BE2C (cell line): ENCODE results near the gene PPIF.

Experiments used
- DNase-seq: peaks from one replicate; pipeline ENCODE4 v3.0.0-alpha.2; 2020
- H3K27me3 ChIP-seq: fragments of 250-450 bp; sonication (Bioruptor Pico); 2 replicates; pipeline ENCODE4 v1.5.1; 2020; ENCODE audit warnings: mild to moderate bottlenecking
- H3K36me3 ChIP-seq: fragments of 250-450 bp; sonication (Bioruptor Pico); 2 replicates; pipeline ENCODE4 v1.5.1; 2020; ENCODE audit warnings: mild to moderate bottlenecking
- H3K4me1 ChIP-seq: fragments of 250-450 bp; sonication (Bioruptor Pico); 2 replicates; pipeline ENCODE4 v1.5.1; 2020
- H3K4me3 ChIP-seq: 2 replicates; pipeline ENCODE4 v1.5.1; 2011; ENCODE audit warnings: low read depth, low read length
- H3K9me3 ChIP-seq: fragments of 250-450 bp; sonication (Bioruptor Pico); 2 replicates; pipeline ENCODE4 v1.5.1; 2020
- CTCF ChIP-seq: IDR thresholded peaks from 2 replicates; pipeline ENCODE4 v1.5.1; 2012; ENCODE audit warnings: mild to moderate bottlenecking, low read depth, low read length

PPIF gene

DNA sequence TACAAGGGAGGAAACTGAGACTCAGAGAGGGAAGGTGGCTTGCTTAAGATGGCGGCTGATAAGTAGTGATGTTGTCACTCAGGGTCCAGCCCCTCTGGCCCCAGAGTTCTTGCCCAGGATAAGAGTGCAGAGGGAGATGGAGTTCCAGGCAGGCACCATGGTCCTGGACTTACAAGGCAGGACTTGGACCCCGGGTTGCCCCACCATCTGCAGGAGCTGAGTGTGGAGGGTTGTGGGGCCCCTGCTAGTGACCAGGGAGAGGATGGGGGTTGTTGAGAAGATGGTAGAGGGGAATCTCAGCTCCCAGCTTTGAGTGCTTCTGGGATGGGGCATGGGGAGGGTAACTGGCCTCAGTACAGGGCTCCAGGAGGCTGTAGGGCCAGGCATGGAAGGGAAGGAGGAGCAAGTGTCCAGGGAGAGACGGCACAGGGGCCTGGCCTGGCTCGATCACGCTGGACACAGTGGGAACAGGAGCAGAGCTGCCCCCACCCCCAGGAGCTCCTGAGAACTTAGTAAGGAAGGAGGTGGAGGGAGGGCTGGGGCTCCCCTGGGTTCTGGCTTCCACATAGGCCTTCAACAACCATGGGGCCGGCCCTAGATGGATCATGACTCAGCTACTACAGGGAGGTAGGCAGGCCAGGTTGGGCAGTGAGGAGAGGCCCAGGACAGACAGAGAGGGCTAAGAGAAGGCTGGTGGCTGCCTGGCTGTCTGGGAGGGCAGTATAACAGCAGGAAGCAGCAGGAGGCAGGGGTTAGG is 28.2 kb downstream of the PPIF start:
- no peak for DNase-seq
- no peaks in the 10 kb centered on the region for H3K36me3 ChIP-seq
- H3K9me3 ChIP-seq = no peaks in the 10 kb centered on the region
- no peaks in the 10 kb centered on the region for H3K27me3 ChIP-seq
- H3K4me3 ChIP-seq = no peak overlapping the region
- no peak for TF ChIP-seq CTCF
- H3K4me1 ChIP-seq = no peaks in the 10 kb centered on the region

- Histone ChIP-seq H3K4me3 (no peak overlapping the region), H3K27me3 (no peaks in the 10 kb centered on the region), H3K9me3 (no peaks in the 10 kb centered on the region), H3K36me3 (no peaks in the 10 kb centered on the region), H3K4me1 (no peaks in the 10 kb centered on the region)
- no peak for DNase-seq
- no peak for TF ChIP-seq CTCF
Observed at GRCh38 chr10:79376078-79376628, 28.9 kb downstream of the PPIF start.

DNA sequence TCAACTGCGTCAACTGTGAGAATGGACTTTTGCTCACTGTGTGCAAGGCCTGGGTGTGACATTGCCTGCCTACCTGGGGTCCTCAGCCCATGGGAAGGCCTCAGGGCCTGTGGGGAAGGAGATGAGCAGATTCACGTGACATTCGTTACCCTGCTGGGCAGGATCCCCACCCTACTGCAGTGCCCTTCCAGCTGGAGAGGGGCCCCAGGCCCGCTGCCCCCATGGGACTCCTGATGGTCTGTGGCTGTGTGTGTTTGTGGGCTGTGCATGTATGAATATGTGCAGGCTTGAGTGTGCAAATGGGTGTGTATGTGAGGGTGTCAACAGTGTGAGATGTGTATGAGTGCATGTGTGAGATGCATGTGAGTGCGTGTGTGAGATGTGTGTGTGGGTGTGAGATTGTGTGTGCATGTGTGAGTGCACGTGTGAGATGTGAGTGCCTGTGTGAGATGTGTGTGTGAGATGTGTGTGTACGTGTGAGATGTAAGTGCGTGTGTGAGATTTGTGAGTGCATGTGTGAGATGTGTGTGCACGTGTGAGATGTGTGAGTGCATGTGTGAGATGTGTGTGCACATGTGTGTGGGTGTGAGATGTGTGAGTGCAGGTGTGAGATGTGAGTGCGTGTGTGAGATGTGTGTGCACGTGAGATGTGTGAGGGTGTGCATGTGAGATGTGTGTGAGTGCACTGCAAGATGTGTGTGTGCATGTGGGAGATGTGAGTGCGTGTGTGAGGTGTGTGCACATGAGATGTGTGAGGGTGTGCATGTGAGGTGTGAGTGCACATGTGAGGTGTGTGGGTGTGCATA is 29.7 kb downstream of the PPIF start:
- H3K27me3 ChIP-seq = no peaks in the 10 kb centered on the region
- TF ChIP-seq CTCF = no peak
- no peaks in the 10 kb centered on the region for H3K4me1 ChIP-seq
- H3K36me3 ChIP-seq = no peaks in the 10 kb centered on the region
- no peak for DNase-seq
- H3K4me3 ChIP-seq = no peak overlapping the region
- H3K9me3 ChIP-seq = no peaks in the 10 kb centered on the region

DNA sequence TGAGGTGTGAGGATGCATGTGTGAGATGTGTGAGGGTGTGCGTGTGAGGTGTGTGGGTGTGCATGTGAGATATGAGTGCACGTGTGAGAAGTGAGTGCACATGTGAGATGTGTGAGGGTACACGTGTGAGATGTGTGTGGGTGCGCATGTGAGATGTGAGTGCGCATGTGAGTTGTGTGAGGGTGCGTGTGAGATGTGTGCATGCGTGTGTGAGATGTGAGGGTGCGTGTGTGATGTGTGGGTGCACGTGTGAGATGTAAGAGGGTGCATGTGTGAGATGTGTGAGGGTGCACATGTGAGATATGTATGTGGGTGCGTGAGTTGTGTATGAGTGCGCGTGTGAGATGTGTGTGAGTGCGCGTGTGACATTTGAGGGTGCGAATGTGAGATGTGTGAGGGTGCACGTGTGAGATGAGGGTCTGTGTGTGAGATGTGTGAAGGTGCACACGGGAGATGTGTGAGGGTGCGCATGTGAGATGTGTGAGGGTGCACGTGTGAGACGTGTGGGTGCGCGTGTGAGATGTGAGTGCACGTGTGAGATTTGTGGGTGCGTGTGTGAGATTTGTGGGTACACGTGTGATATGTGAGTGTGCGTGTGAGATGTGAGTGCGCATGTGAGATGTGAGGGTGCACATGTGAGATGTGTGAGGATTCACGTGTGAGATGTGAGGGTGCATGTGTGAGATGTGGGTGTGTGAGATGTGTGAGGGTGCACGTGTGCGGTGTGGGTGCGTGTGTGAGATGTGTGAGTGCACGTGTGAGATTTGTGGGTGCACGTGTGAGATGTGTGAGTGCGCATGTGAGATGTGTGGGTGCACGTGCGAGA is 30.5 kb downstream of the PPIF start:
- no peak overlapping the region for H3K4me3 ChIP-seq
- no peaks in the 10 kb centered on the region for H3K36me3 ChIP-seq
- H3K9me3 ChIP-seq = no peaks in the 10 kb centered on the region
- TF ChIP-seq CTCF = no peak
- H3K27me3 ChIP-seq = no peaks in the 10 kb centered on the region
- no peaks in the 10 kb centered on the region for H3K4me1 ChIP-seq
- DNase-seq = no peak

- no peaks in the 10 kb centered on the region for H3K9me3 ChIP-seq
- no peaks in the 10 kb centered on the region for H3K36me3 ChIP-seq
- no peak for DNase-seq
- TF ChIP-seq CTCF = no peak
- no peak overlapping the region for H3K4me3 ChIP-seq
- H3K27me3 ChIP-seq = no peaks in the 10 kb centered on the region
- H3K4me1 ChIP-seq = no peaks in the 10 kb centered on the region
Observed at GRCh38 chr10:79378383-79378646, 31.0 kb downstream of the PPIF start.
